GM23338 (cell line): ENCODE results near the gene NEK2. TPM values are rescaled to one million over a fixed set of nuclear protein-coding genes. Genes with fewer than 3 reads are reported as not detected.

Experiments
- ATAC-seq: fragments of 200-7000 bp; cut with Tn5 transposase; 3 replicates; pipeline ENCODE4 v1.9.1; 2020
- DNase-seq: peaks from one replicate; pipeline ENCODE4 v3.0.0-alpha.2; 2015; ENCODE audit warnings: low spot score
- H2AFZ ChIP-seq: fragments of 200-600 bp; sonication (generic); 2 replicates; pipeline ENCODE4 v1.8.0; 2016; ENCODE audit warnings: antibody characterized with exemption, mild to moderate bottlenecking, moderate library complexity
- H3F3A ChIP-seq: fragments of 200-600 bp; sonication (generic); replicated peaks from 2 replicates; pipeline ENCODE4 v1.8.0; 2017; ENCODE audit warnings: antibody characterized with exemption, mixed run types, low read depth
- H3K27ac ChIP-seq: fragments of 200-600 bp; sonication (generic); 2 replicates; pipeline ENCODE4 v1.6.1; 2016; ENCODE audit warnings: low read depth
- H3K27me3 ChIP-seq: fragments of 200-600 bp; sonication (generic); 2 replicates; pipeline ENCODE4 v1.8.0; 2016; ENCODE audit warnings: mild to moderate bottlenecking, mixed run types, moderate library complexity; ENCODE audit not compliant: insufficient read depth
- H3K36me3 ChIP-seq: fragments of 200-600 bp; sonication (generic); 2 replicates; pipeline ENCODE4 v1.8.0; 2016; ENCODE audit warnings: mild to moderate bottlenecking; ENCODE audit not compliant: insufficient read depth
- H3K4me1 ChIP-seq: fragments of 200-600 bp; sonication (generic); 2 replicates; pipeline ENCODE4 v1.8.0; 2016; ENCODE audit warnings: mild to moderate bottlenecking, moderate library complexity; ENCODE audit not compliant: insufficient read depth
- H3K4me2 ChIP-seq: fragments of 200-600 bp; sonication (generic); 2 replicates; pipeline ENCODE4 v1.7.1; 2017; ENCODE audit warnings: mixed run types
- H3K4me3 ChIP-seq: fragments of 200-600 bp; sonication (generic); 2 replicates; pipeline ENCODE4 v1.6.1; 2016; ENCODE audit warnings: mixed run types
- H3K79me2 ChIP-seq: fragments of 200-600 bp; sonication (generic); replicated peaks from 2 replicates; pipeline ENCODE4 v1.8.0; 2017; ENCODE audit warnings: mild to moderate bottlenecking; ENCODE audit not compliant: insufficient read depth
- H3K9me2 ChIP-seq: fragments of 200-600 bp; sonication (generic); 2 replicates; pipeline ENCODE4 v1.8.0; 2017; ENCODE audit not compliant: insufficient read depth
- H4K20me1 ChIP-seq: fragments of 200-600 bp; sonication (generic); replicated peaks from 2 replicates; pipeline ENCODE4 v1.8.0; 2017; ENCODE audit warnings: mild to moderate bottlenecking; ENCODE audit not compliant: insufficient read depth
- H3K27ac Mint-ChIP-seq: 2 replicates; pipeline ENCODE4 v1.8.0; 2020; ENCODE audit warnings: inconsistent platforms, mild to moderate bottlenecking, moderate library complexity, mixed read lengths
- H3K27me3 Mint-ChIP-seq: 3 replicates; pipeline ENCODE4 v1.8.0; 2022; ENCODE audit warnings: low read depth, mild to moderate bottlenecking, moderate library complexity, mixed read lengths, inconsistent platforms; ENCODE audit not compliant: insufficient read depth, poor library complexity
- H3K36me3 Mint-ChIP-seq: 3 replicates; pipeline ENCODE4 v1.8.0; 2021; ENCODE audit warnings: low read depth, mild to moderate bottlenecking, inconsistent platforms, moderate library complexity, mixed read lengths
- H3K4me1 Mint-ChIP-seq: 3 replicates; pipeline ENCODE4 v1.8.0; 2020; ENCODE audit warnings: mild to moderate bottlenecking, inconsistent platforms, mixed read lengths
- H3K4me3 Mint-ChIP-seq: 3 replicates; pipeline ENCODE4 v1.8.0; 2021; ENCODE audit warnings: moderate library complexity, mild to moderate bottlenecking, inconsistent platforms, mixed read lengths
- H3K9me3 Mint-ChIP-seq: 3 replicates; pipeline ENCODE4 v1.8.0; 2020; ENCODE audit warnings: moderate library complexity, mild to moderate bottlenecking, inconsistent platforms, mixed read lengths
- NANOG ChIP-seq: IDR thresholded peaks from 2 replicates; pipeline ENCODE4 v1.6.1; 2016; ENCODE audit warnings: antibody characterized with exemption, borderline replicate concordance
- REST ChIP-seq: IDR thresholded peaks from one replicate; pipeline ENCODE4 v1.6.1; 2018; ENCODE audit warnings: antibody characterized with exemption; ENCODE audit not compliant: unreplicated experiment
- ZNF114 ChIP-seq: fragments of 250-450 bp; sonication (Bioruptor Pico); IDR thresholded peaks from 2 replicates; pipeline ENCODE4 v1.5.0; 2020; ENCODE audit warnings: mild to moderate bottlenecking, moderate library complexity
- ZNF462 ChIP-seq: fragments of 250-450 bp; sonication (Bioruptor Pico); IDR thresholded peaks from 2 replicates; pipeline ENCODE4 v1.5.0; 2020; ENCODE audit warnings: mild to moderate bottlenecking, moderate library complexity
- polyA plus RNA-seq: library from polyadenylated mRNA; unstranded; fragments of >200 nt; fragmentation: Nextera tagmentation; extraction: Ambion mirVana; gene quantifications from 2 replicates; pipeline ENCODE4 v1.2.1, GENCODE V29; 2016
- total RNA-seq: library from RNA; depleted of rRNA; stranded (reverse); fragments of >200 nt; shearing (Covaris generic); gene quantifications from 2 replicates; pipeline ENCODE4 v1.2.3, GENCODE V29; 2014
- TF ChIP-seq, protein P1 (sequence below), 2 experiments: fragments of 200-600 bp in 1 of 2; sonication (generic) in 1 of 2; conservative IDR thresholded peaks; 2 replicates each; pipeline versions ENCODE4 v1.5.1 to v1.6.1; 2016 to 2017; ENCODE audit warnings: antibody characterized with exemption in 2 of 2, low read depth in 2 of 2, mild to moderate bottlenecking in 2 of 2, moderate library complexity in 1 of 2

NEK2 gene
- total and polyA plus RNA-seq, 2 experiments from 2014 or later: 17.0 to 24.9 TPM

- TF ChIP-seq ZNF462: no peak
- no peak for TF ChIP-seq REST
Measured at GRCh38 chr1:211685823-211686222, 10.4 kb upstream of the NEK2 start (continued).

- Histone ChIP-seq H3F3A (no peaks in the 10 kb centered on the region), H4K20me1 (no peaks in the 10 kb centered on the region), H3K27me3 (no peaks in the 10 kb centered on the region), H3K27ac (no peak overlapping the region), H3K4me2 (no peak overlapping the region), H3K4me3 (no peak overlapping the region), H3K4me1 (no peaks in the 10 kb centered on the region), H3K79me2 (no peaks in the 10 kb centered on the region), H3K36me3 (no peaks in the 10 kb centered on the region), H3K9me2 (no peaks in the 10 kb centered on the region), H2AFZ (no peak overlapping the region)
- ATAC-seq (no peak), DNase-seq (no peak)
- H3K27me3 Mint-ChIP-seq: peaks cover 7% of the 10 kb centered on the region
- no peak overlapping the region for H3K27ac Mint-ChIP-seq
- H3K4me3 Mint-ChIP-seq: no peak overlapping the region
- H3K9me3 Mint-ChIP-seq: no peaks in the 10 kb centered on the region
- no peaks in the 10 kb centered on the region for H3K36me3 Mint-ChIP-seq
- peaks cover 6% of the 10 kb centered on the region; the same call in 2 of the 3 replicates for H3K4me1 Mint-ChIP-seq
- TF ChIP-seq, protein P1, sequence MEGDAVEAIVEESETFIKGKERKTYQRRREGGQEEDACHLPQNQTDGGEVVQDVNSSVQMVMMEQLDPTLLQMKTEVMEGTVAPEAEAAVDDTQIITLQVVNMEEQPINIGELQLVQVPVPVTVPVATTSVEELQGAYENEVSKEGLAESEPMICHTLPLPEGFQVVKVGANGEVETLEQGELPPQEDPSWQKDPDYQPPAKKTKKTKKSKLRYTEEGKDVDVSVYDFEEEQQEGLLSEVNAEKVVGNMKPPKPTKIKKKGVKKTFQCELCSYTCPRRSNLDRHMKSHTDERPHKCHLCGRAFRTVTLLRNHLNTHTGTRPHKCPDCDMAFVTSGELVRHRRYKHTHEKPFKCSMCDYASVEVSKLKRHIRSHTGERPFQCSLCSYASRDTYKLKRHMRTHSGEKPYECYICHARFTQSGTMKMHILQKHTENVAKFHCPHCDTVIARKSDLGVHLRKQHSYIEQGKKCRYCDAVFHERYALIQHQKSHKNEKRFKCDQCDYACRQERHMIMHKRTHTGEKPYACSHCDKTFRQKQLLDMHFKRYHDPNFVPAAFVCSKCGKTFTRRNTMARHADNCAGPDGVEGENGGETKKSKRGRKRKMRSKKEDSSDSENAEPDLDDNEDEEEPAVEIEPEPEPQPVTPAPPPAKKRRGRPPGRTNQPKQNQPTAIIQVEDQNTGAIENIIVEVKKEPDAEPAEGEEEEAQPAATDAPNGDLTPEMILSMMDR (conservative IDR thresholded peaks at IDR 0.05; ENCODE audit: low read depth in 2 of 2): no peak
- no peak for TF ChIP-seq ZNF114 (CRISPR knock-in tag)
- no peak for TF ChIP-seq NANOG
Measured at GRCh38 chr1:211684791-211685190, 9.4 kb upstream of the NEK2 start.
